CD8-positive, alpha-beta memory T cell (primary cell): ENCODE measurements around the gene TSPO2. TPM values are rescaled to one million over a fixed set of nuclear protein-coding genes. Genes with fewer than 3 reads are reported as not detected.

Experiments used
- CTCF ChIA-PET: fragments of 350-600 bp; sonication (Branson Sonifier 250); formaldehyde crosslinking; loops from one replicate; lab custom pipeline; 2021; ENCODE audit warnings: antibody characterized with exemption; lab: Charles Lee
- POLR2A ChIA-PET: fragments of 350-600 bp; sonication (Branson Sonifier 250); formaldehyde crosslinking; loops from one replicate; lab custom pipeline; 2021; ENCODE audit warnings: antibody characterized with exemption; lab: Charles Lee
- DNase-seq, 5 donors: peaks; one replicate each; pipeline versions ENCODE4 v3.0.0 to v3.0.0-alpha.2; 2020 to 2022; ENCODE audit warnings: mixed read lengths in 1 of 5
- H3K27ac ChIP-seq: one replicate; pipeline ENCODE4 v1.7.0; 2013; ENCODE audit warnings: low read depth, mild to moderate bottlenecking, low read length, moderate library complexity
- H3K27me3 ChIP-seq: 2 replicates; pipeline ENCODE4 v1.7.0; 2013; ENCODE audit warnings: low read length, mild to moderate bottlenecking; ENCODE audit not compliant: insufficient read depth, poor library complexity, severe bottlenecking
- H3K36me3 ChIP-seq: 2 replicates; pipeline ENCODE4 v1.7.0; 2013; ENCODE audit warnings: mild to moderate bottlenecking, low read length, moderate library complexity; ENCODE audit not compliant: insufficient read depth
- H3K4me1 ChIP-seq: 2 replicates; pipeline ENCODE4 v1.7.0; 2013; ENCODE audit warnings: mild to moderate bottlenecking, low read length, moderate library complexity; ENCODE audit not compliant: insufficient read depth
- H3K4me3 ChIP-seq: 2 replicates; pipeline ENCODE4 v1.7.0; 2013; ENCODE audit warnings: mild to moderate bottlenecking, low read length
- H3K9me3 ChIP-seq: 2 replicates; pipeline ENCODE4 v1.7.0; 2013; ENCODE audit warnings: mild to moderate bottlenecking, low read length
- H3K27ac Mint-ChIP-seq, 8 donors: one replicate each; pipeline ENCODE4 v1.8.0; 2020 to 2021; ENCODE audit warnings: mixed read lengths in 8 of 8, mild to moderate bottlenecking in 6 of 8, inconsistent platforms in 3 of 8, moderate library complexity in 3 of 8
- H3K27me3 Mint-ChIP-seq, 2 donors: one replicate each; pipeline ENCODE4 v1.8.0; 2020 to 2021; ENCODE audit warnings: mixed read lengths in 2 of 2, mild to moderate bottlenecking in 1 of 2, moderate library complexity in 1 of 2
- H3K36me3 Mint-ChIP-seq, 3 donors: one replicate each; pipeline ENCODE4 v1.8.0; 2020 to 2021; ENCODE audit warnings: mixed read lengths in 3 of 3, inconsistent platforms in 1 of 3, mild to moderate bottlenecking in 1 of 3
- H3K4me1 Mint-ChIP-seq, 3 donors: one replicate each; pipeline ENCODE4 v1.8.0; 2020 to 2021; ENCODE audit warnings: mixed read lengths in 3 of 3, inconsistent platforms in 1 of 3, mild to moderate bottlenecking in 1 of 3
- H3K4me3 Mint-ChIP-seq, 7 donors: one replicate each; pipeline ENCODE4 v1.8.0; 2020 to 2021; ENCODE audit warnings: mixed read lengths in 7 of 7, mild to moderate bottlenecking in 6 of 7, moderate library complexity in 4 of 7, inconsistent platforms in 2 of 7
- H3K9me3 Mint-ChIP-seq, 5 donors: one replicate each; pipeline ENCODE4 v1.8.0; 2020 to 2022; ENCODE audit warnings: mixed read lengths in 5 of 5, mild to moderate bottlenecking in 3 of 5, moderate library complexity in 2 of 5, inconsistent platforms in 1 of 5
- polyA plus RNA-seq: library from polyadenylated mRNA; unstranded; fragments of 300-500 nt; fragmentation: Illumina TruSeq; gene quantifications from one replicate; pipeline ENCODE4 v1.2.3, GENCODE V29; 2021
- total RNA-seq, 2 experiments: library from RNA; stranded (reverse); gene quantifications; one replicate each; pipeline ENCODE4 v1.2.3, GENCODE V29; 2021

The TSPO2 gene
- total RNA-seq (not detected), polyA plus RNA-seq (not detected)

- Histone ChIP-seq H3K27me3 (no peaks in the 10 kb centered on the region), H3K27ac (no peak within 1 kb of the TSS), H3K4me3 (no peak within 1 kb of the TSS), H3K4me1 (no peaks in the 10 kb centered on the region), H3K9me3 (no peaks in the 10 kb centered on the region), H3K36me3 (no peaks in the 10 kb centered on the region)
- POLR2A ChIA-PET = no interaction called here
- Mint-ChIP-seq H3K36me3 (peaks cover 0 to 14% (median 5%) of the 10 kb centered on the region in 3 donors), H3K27ac (peak within 1 kb of the TSS in 2 of 8 donors; percentile 33 to 50), H3K27me3 (no peaks in the 10 kb centered on the region), H3K9me3 (no peaks in the 10 kb centered on the region), H3K4me1 (no peaks in the 10 kb centered on the region), H3K4me3 (no peak within 1 kb of the TSS)
- DNase-seq = no peak
- CTCF ChIA-PET = interaction anchor here (1.3 to 5.8 kb wide), 2 partner anchors 13 to 14 kb away, joined by 3 to 26 read pairs; no protein-coding TSS in a partner anchor
Observed at GRCh38 chr6:41042226-41043055, at the start of gene TSPO2. TSPO2 (plus strand) TSS chr6:41042467; CDS start chr6:41042986, 519 bp downstream.

DNA sequence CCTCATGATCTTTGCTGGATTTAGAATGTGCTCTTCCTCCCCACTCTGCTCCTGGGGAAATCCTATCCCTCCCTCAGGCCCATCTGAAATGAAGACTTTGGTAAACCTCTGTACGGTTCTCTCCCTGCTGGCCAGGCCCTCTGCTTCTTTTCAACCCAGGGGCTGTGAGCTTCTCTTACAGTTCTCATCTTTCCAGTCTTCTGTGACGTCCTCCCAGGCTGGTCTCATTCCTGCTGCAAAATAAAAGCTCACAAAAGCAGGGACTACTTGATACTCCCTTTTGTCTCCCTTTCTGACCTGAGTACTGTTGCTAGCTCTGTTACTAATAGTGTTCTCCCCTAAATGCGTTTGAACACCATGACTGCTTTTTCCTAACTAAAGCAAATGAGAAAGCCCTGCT is 49.5 kb upstream of the TSPO2 start:
- Histone ChIP-seq H3K27me3 (no peaks in the 10 kb centered on the region), H3K36me3 (no peaks in the 10 kb centered on the region), H3K4me3 (no peak overlapping the region), H3K9me3 (no peaks in the 10 kb centered on the region), H3K4me1 (no peaks in the 10 kb centered on the region), H3K27ac (no peak overlapping the region)
- no peak overlapping the region for H3K4me3 Mint-ChIP-seq
- H3K27ac Mint-ChIP-seq = no peak overlapping the region
- no peaks in the 10 kb centered on the region for H3K9me3 Mint-ChIP-seq
- H3K4me1 Mint-ChIP-seq = no peaks in the 10 kb centered on the region
- DNase-seq = no peak
- H3K36me3 Mint-ChIP-seq = no peaks in the 10 kb centered on the region
- H3K27me3 Mint-ChIP-seq = peaks cover 30 to 50% of the 10 kb centered on the region in 2 donors
- ChIA-PET POLR2A (no interaction called here), CTCF (no interaction called here)

- no peak overlapping the region for H3K4me3 ChIP-seq
- no peak overlapping the region for H3K27ac ChIP-seq
- no peaks in the 10 kb centered on the region for H3K9me3 Mint-ChIP-seq
- ChIA-PET CTCF (no interaction called here), POLR2A (no interaction called here)
- H3K27ac Mint-ChIP-seq = no peak overlapping the region
- no peaks in the 10 kb centered on the region for H3K36me3 Mint-ChIP-seq
- H3K27me3 Mint-ChIP-seq = peaks cover 30 to 45% of the 10 kb centered on the region in 2 donors
- no peaks in the 10 kb centered on the region for H3K27me3 ChIP-seq
- no peaks in the 10 kb centered on the region for H3K36me3 ChIP-seq
- H3K4me1 ChIP-seq = no peaks in the 10 kb centered on the region
- H3K4me1 Mint-ChIP-seq = no peaks in the 10 kb centered on the region
- no peak for DNase-seq
- no peaks in the 10 kb centered on the region for H3K9me3 ChIP-seq
- H3K4me3 Mint-ChIP-seq = no peak overlapping the region
Observed at GRCh38 chr6:40996591-40997233, 45.6 kb upstream of the TSPO2 start.

- ChIA-PET CTCF (interaction anchor here (1.1 to 1.3 kb wide), 2 partner anchors 31 to 40 kb away, joined by 3 read pairs; no protein-coding TSS in a partner anchor), POLR2A (no interaction called here)
- Histone ChIP-seq H3K4me1 (no peaks in the 10 kb centered on the region), H3K27me3 (no peaks in the 10 kb centered on the region), H3K27ac (no peak overlapping the region), H3K36me3 (no peaks in the 10 kb centered on the region), H3K9me3 (no peaks in the 10 kb centered on the region), H3K4me3 (no peak overlapping the region)
- Mint-ChIP-seq H3K36me3 (no peaks in the 10 kb centered on the region), H3K27ac (no peak overlapping the region), H3K27me3 (peaks cover 31 to 44% of the 10 kb centered on the region in 2 donors), H3K4me1 (no peaks in the 10 kb centered on the region), H3K4me3 (no peak overlapping the region), H3K9me3 (no peaks in the 10 kb centered on the region)
- DNase-seq = no peak
Observed at GRCh38 chr6:40997234-40997957, 44.9 kb upstream of the TSPO2 start.

- no peak overlapping the region for H3K4me3 ChIP-seq
- peaks cover 38 to 55% of the 10 kb centered on the region in 2 donors for H3K27me3 Mint-ChIP-seq
- POLR2A ChIA-PET = no interaction called here
Observed at GRCh38 chr6:40998661-40999060, 43.6 kb upstream of the TSPO2 start.

DNA sequence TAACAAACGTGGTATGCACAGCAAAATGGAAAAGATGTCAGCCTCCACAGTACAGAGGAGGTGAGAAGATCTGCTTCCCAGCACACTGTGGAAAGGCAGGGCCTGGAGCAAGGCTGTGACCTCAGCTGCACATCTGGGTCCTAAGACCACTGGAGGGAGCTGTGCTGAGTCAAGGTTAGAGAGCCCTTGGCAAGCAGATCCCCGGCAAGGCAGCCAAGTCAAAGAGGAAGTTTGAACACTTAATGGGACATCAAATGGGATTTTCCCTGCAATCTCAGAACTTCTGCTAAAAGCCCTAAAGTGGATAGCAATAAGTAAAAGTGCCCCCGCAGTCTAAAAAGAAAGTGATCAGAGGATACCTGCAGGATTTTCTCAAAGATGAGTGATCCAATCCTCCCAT is 42.7 kb upstream of the TSPO2 start:
- Histone ChIP-seq H3K27me3 (no peaks in the 10 kb centered on the region), H3K36me3 (no peaks in the 10 kb centered on the region), H3K4me1 (no peaks in the 10 kb centered on the region), H3K9me3 (no peaks in the 10 kb centered on the region), H3K4me3 (no peak overlapping the region), H3K27ac (no peak overlapping the region)
- ChIA-PET POLR2A (no interaction called here), CTCF (interaction anchor here (0.8 to 2.1 kb wide), 2 partner anchors 28 to 70 kb away, joined by 3 to 9 read pairs; no protein-coding TSS in a partner anchor)
- Mint-ChIP-seq H3K4me3 (no peak overlapping the region), H3K4me1 (no peaks in the 10 kb centered on the region), H3K9me3 (no peaks in the 10 kb centered on the region), H3K27me3 (peaks cover 39 to 60% of the 10 kb centered on the region in 2 donors), H3K36me3 (no peaks in the 10 kb centered on the region), H3K27ac (no peak overlapping the region)
- no peak for DNase-seq

More at GRCh38 chr6:40998661-40999060, 43.6 kb upstream of the TSPO2 start:
- Histone ChIP-seq H3K4me1 (no peaks in the 10 kb centered on the region), H3K27me3 (no peaks in the 10 kb centered on the region), H3K36me3 (no peaks in the 10 kb centered on the region), H3K27ac (no peak overlapping the region), H3K9me3 (no peaks in the 10 kb centered on the region)
- H3K4me3 Mint-ChIP-seq = no peak overlapping the region
- CTCF ChIA-PET = interaction anchor here (1.1 to 2.1 kb wide), 3 partner anchors 29 to 38 kb away, joined by 3 to 9 read pairs (median 3); no protein-coding TSS in a partner anchor
- no peak for DNase-seq
- no peaks in the 10 kb centered on the region for H3K36me3 Mint-ChIP-seq
- H3K27ac Mint-ChIP-seq = no peak overlapping the region
- no peaks in the 10 kb centered on the region for H3K9me3 Mint-ChIP-seq
- H3K4me1 Mint-ChIP-seq = no peaks in the 10 kb centered on the region

DNA sequence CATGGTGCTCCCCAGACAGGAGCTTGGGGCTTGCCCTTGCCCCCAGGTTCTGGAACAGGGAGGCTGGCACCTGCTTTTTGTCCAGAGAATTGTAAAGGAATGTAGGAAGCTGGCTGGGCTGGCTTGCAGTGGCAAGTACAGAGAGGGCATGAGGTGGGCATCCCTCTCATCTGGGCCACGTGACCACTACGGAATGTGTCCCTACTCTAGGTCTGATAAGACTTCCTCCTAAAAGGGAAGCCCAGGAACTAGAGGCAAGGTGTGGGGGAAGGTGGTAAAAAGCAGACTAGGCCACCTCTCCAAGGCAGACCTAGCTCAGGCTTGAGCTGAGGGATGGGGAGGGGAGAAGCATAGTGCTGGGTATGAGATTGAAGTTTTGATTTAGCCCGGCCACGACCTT is 42.0 kb upstream of the TSPO2 start:
- H3K4me1 Mint-ChIP-seq = no peaks in the 10 kb centered on the region
- no peaks in the 10 kb centered on the region for H3K27me3 ChIP-seq
- H3K9me3 ChIP-seq = no peaks in the 10 kb centered on the region
- CTCF ChIA-PET = interaction anchor here (0.8 to 2.1 kb wide), 2 partner anchors 28 to 70 kb away, joined by 3 to 9 read pairs; no protein-coding TSS in a partner anchor
- no peaks in the 10 kb centered on the region for H3K36me3 ChIP-seq
- H3K27me3 Mint-ChIP-seq = peaks cover 36 to 58% of the 10 kb centered on the region in 2 donors
- H3K36me3 Mint-ChIP-seq = no peaks in the 10 kb centered on the region
- H3K27ac Mint-ChIP-seq = no peak overlapping the region
- no peak overlapping the region for H3K27ac ChIP-seq
- H3K4me1 ChIP-seq = no peaks in the 10 kb centered on the region
- H3K9me3 Mint-ChIP-seq = no peaks in the 10 kb centered on the region
- POLR2A ChIA-PET = no interaction called here
- H3K4me3 ChIP-seq = no peak overlapping the region
- DNase-seq = no peak
- no peak overlapping the region for H3K4me3 Mint-ChIP-seq
